WTC11 (cell line): ENCODE results near the gene UHRF1. TPM values are rescaled to one million over a fixed set of nuclear protein-coding genes. Genes with fewer than 3 reads are reported as not detected.

Experiments used
- ATAC-seq: fragments of 200-7000 bp; cut with Tn5 transposase; 2 replicates; pipeline ENCODE4 v1.10.0; 2021; ENCODE audit warnings: mild to moderate bottlenecking, moderate library complexity
- CTCF ChIA-PET: fragments of 300-600 bp; sonication (Branson Sonifier 250); formaldehyde crosslinking; loops from one replicate; lab custom pipeline; 2021; ENCODE audit warnings: antibody characterized with exemption; lab: Charles Lee
- POLR2A ChIA-PET: fragments of 350-600 bp; sonication (Branson Sonifier 250); formaldehyde crosslinking; loops from one replicate; lab custom pipeline; 2021; ENCODE audit warnings: antibody characterized with exemption; lab: Charles Lee
- DNase-seq: peaks from one replicate; pipeline ENCODE4 v3.0.0; 2021; ENCODE audit warnings: low spot score
- H3K27ac Mint-ChIP-seq: 2 replicates; pipeline ENCODE4 v1.8.0; 2021; ENCODE audit warnings: mixed read lengths
- H3K27me3 Mint-ChIP-seq: 2 replicates; pipeline ENCODE4 v1.8.0; 2021; ENCODE audit warnings: low read depth, mild to moderate bottlenecking, moderate library complexity, mixed read lengths
- H3K36me3 Mint-ChIP-seq: 2 replicates; pipeline ENCODE4 v1.8.0; 2021; ENCODE audit warnings: mixed read lengths
- H3K4me1 Mint-ChIP-seq: 2 replicates; pipeline ENCODE4 v1.8.0; 2022; ENCODE audit warnings: mixed read lengths
- H3K4me3 Mint-ChIP-seq: 2 replicates; pipeline ENCODE4 v1.8.0; 2021; ENCODE audit warnings: mild to moderate bottlenecking, moderate library complexity, mixed read lengths
- H3K9me3 Mint-ChIP-seq: 2 replicates; pipeline ENCODE4 v1.8.0; 2021; ENCODE audit warnings: mixed read lengths
- CBFB ChIP-seq: sonication (generic); formaldehyde crosslinking; IDR thresholded peaks from 2 replicates; pipeline ENCODE4 v1.8.1; 2022; ENCODE audit warnings: mild to moderate bottlenecking, low read depth, missing genetic modification reagents
- ELF4 ChIP-seq: sonication (generic); formaldehyde crosslinking; IDR thresholded peaks from 2 replicates; pipeline ENCODE4 v1.8.1; 2022; ENCODE audit warnings: low read depth, mild to moderate bottlenecking, moderate library complexity, missing genetic modification reagents
- ETV6 ChIP-seq: sonication (generic); formaldehyde crosslinking; IDR thresholded peaks from 2 replicates; pipeline ENCODE4 v1.8.1; 2022; ENCODE audit warnings: mild to moderate bottlenecking, missing genetic modification reagents
- GTF2I ChIP-seq: fragments of 250-450 bp; sonication (Bioruptor Pico); conservative IDR thresholded peaks from 2 replicates; pipeline ENCODE4 v1.4.0; 2021; ENCODE audit warnings: mild to moderate bottlenecking
- JAZF1 ChIP-seq: fragments of 250-450 bp; sonication (Bioruptor Pico); IDR thresholded peaks from 2 replicates; pipeline ENCODE4 v1.9.0; 2021; ENCODE audit warnings: moderate library complexity, mild to moderate bottlenecking, inconsistent platforms
- MXD4 ChIP-seq: fragments of 250-450 bp; sonication (Bioruptor Pico); IDR thresholded peaks from 2 replicates; pipeline ENCODE4 v1.8.0; 2021; ENCODE audit warnings: mild to moderate bottlenecking, moderate library complexity, borderline replicate concordance
- NR3C1 ChIP-seq: sonication (generic); formaldehyde crosslinking; conservative IDR thresholded peaks from 2 replicates; pipeline ENCODE4 v1.8.1; 2023; ENCODE audit warnings: low read depth, mild to moderate bottlenecking, missing genetic modification reagents
- RELA ChIP-seq: sonication (generic); formaldehyde crosslinking; IDR thresholded peaks from 2 replicates; pipeline ENCODE4 v1.8.1; 2022; ENCODE audit warnings: missing genetic modification reagents, mild to moderate bottlenecking, borderline replicate concordance
- ZNF121 ChIP-seq: sonication (generic); formaldehyde crosslinking; IDR thresholded peaks from 2 replicates; pipeline ENCODE4 v1.8.0; 2023; ENCODE audit warnings: missing genetic modification reagents
- ZNF423 ChIP-seq: fragments of 250-450 bp; sonication (Bioruptor Pico); IDR thresholded peaks from 2 replicates; pipeline ENCODE4 v2.1.2; 2022; ENCODE audit warnings: mild to moderate bottlenecking, moderate library complexity
- total RNA-seq: library from RNA; stranded (reverse); gene quantifications from 3 replicates; pipeline ENCODE4 v1.2.3, GENCODE V29; 2021
- TF ChIP-seq, protein P1 (sequence below): sonication (generic); formaldehyde crosslinking; IDR thresholded peaks from 2 replicates; pipeline ENCODE4 v1.8.0; 2023; ENCODE audit warnings: missing genetic modification reagents, mild to moderate bottlenecking, borderline replicate concordance
- TF ChIP-seq, protein P2 (sequence below): sonication (generic); formaldehyde crosslinking; conservative IDR thresholded peaks from 2 replicates; pipeline ENCODE4 v1.8.1; 2022; ENCODE audit warnings: mild to moderate bottlenecking, missing genetic modification reagents
- TF ChIP-seq, protein P3 (sequence below): sonication (generic); formaldehyde crosslinking; IDR thresholded peaks from 2 replicates; pipeline ENCODE4 v1.8.0; 2023; ENCODE audit warnings: mild to moderate bottlenecking, missing genetic modification reagents
- TF ChIP-seq, protein P4 (sequence below): sonication (generic); formaldehyde crosslinking; IDR thresholded peaks from 2 replicates; pipeline ENCODE4 v1.8.1; 2023; ENCODE audit warnings: mild to moderate bottlenecking, moderate library complexity, missing genetic modification reagents

UHRF1 gene
- total RNA-seq, 1 experiment from 2014 or later: 42.5 TPM

DNA sequence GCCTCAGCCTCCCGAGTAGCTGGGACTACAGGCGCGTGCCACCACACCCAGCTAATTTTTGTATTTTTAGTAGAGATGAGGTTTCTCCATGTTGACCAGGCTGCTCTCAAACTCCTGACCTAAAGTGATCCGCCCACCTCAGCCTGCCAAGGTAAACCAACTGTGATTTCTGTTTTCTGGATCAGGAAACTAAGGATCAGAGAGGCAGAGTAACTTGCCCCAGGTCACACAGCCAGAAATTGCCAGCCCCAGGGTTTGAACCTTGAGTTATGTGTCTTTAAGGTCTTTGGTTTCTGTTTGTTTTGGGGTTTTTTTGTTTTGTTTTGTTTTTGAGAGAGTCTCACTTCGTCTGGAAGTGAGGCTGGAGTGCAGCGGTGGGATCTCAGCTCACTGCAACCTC, 37.6 kb upstream of the UHRF1 start (continued):
- TF ChIP-seq, protein P1, sequence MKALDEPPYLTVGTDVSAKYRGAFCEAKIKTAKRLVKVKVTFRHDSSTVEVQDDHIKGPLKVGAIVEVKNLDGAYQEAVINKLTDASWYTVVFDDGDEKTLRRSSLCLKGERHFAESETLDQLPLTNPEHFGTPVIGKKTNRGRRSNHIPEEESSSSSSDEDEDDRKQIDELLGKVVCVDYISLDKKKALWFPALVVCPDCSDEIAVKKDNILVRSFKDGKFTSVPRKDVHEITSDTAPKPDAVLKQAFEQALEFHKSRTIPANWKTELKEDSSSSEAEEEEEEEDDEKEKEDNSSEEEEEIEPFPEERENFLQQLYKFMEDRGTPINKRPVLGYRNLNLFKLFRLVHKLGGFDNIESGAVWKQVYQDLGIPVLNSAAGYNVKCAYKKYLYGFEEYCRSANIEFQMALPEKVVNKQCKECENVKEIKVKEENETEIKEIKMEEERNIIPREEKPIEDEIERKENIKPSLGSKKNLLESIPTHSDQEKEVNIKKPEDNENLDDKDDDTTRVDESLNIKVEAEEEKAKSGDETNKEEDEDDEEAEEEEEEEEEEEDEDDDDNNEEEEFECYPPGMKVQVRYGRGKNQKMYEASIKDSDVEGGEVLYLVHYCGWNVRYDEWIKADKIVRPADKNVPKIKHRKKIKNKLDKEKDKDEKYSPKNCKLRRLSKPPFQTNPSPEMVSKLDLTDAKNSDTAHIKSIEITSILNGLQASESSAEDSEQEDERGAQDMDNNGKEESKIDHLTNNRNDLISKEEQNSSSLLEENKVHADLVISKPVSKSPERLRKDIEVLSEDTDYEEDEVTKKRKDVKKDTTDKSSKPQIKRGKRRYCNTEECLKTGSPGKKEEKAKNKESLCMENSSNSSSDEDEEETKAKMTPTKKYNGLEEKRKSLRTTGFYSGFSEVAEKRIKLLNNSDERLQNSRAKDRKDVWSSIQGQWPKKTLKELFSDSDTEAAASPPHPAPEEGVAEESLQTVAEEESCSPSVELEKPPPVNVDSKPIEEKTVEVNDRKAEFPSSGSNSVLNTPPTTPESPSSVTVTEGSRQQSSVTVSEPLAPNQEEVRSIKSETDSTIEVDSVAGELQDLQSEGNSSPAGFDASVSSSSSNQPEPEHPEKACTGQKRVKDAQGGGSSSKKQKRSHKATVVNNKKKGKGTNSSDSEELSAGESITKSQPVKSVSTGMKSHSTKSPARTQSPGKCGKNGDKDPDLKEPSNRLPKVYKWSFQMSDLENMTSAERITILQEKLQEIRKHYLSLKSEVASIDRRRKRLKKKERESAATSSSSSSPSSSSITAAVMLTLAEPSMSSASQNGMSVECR: no peak

DNA sequence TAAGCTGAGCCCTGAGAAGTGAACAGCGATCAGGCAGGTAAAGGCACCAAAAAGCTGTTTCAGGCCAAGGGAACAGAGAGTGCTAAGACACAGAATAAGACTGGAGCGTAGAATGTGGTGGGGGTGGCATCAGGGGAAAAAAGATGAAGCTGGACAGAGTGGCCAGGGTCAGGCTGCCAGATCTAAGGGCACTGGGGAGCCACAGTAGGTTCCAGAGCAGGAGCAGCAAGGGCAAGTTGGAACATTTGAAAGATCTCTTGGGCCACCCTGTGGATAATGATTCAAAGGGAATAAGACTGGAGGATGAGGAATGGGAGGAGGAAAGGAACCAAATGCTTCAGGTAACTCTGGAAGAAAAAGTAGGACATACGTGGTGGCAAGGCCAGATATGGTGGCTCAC, 35.4 kb upstream of the UHRF1 start:
- no peaks in the 10 kb centered on the region; the same call in 1 of the 2 replicates for H3K27me3 Mint-ChIP-seq
- POLR2A ChIA-PET: no interaction called here
- peak overlapping the region; percentile 26; the same call in 1 of the 2 replicates for H3K27ac Mint-ChIP-seq
- no peaks in the 10 kb centered on the region for H3K36me3 Mint-ChIP-seq
- ATAC-seq (no peak), DNase-seq (no peak)
- CTCF ChIA-PET: interaction anchor here (0.6 to 5.2 kb wide), 4 partner anchors 38 to 409 kb away, joined by 3 to 64 read pairs (median 7); no protein-coding TSS in a partner anchor
- H3K4me3 Mint-ChIP-seq: no peak overlapping the region
- 0 out of 2 replicates have a peak, but pooled peaks have one; percentile 51 for TF ChIP-seq GTF2I (CRISPR knock-in tag)
- TF ChIP-seq, protein P2, sequence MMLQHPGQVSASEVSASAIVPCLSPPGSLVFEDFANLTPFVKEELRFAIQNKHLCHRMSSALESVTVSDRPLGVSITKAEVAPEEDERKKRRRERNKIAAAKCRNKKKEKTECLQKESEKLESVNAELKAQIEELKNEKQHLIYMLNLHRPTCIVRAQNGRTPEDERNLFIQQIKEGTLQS (CRISPR knock-in tag): no peak
- no peaks in the 10 kb centered on the region for H3K9me3 Mint-ChIP-seq
- H3K4me1 Mint-ChIP-seq: peaks cover 9% of the 10 kb centered on the region; the same call in 1 of the 2 replicates

DNA sequence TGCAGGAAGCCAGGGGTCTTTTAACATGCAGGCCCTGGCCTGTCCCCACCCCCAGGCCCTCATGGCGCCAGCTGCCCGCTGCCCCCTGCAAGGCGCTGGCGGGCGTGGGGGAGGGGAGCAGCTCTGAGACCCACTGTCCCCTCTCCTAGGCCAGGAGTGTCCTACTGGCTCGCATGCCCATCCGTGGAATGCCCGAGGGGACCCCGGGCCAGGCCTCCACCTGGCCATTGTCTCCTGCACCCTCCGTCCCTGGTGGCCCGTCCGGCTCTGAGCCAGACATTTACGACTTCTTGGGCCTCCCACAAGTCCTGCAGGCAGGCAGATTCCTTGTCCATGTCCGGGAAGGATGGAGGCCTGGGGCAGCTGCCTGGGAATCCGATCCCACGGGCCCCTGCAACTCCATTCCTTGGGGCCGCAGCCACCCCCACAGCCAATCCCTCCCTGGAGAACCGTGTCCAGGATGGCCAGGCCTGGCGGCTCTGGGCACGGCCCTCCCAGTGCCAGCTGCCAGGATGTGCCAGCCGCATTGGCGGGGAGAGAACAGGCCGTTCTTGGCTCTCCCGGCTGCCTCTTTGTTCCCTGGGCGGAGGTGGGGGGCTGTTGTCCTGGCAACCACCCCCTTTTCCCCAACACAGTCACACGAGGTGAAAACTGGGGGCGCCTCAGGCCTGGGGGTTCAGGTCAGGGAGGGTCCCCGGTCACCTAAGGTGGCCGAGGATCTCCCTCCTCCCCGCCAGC, 31.4 kb upstream of the UHRF1 start:
- Mint-ChIP-seq H3K27ac (no peak overlapping the region), H3K36me3 (no peaks in the 10 kb centered on the region), H3K4me1 (peaks cover 7% of the 10 kb centered on the region; the same call in 1 of the 2 replicates), H3K9me3 (no peaks in the 10 kb centered on the region)
- no peak for DNase-seq
- ChIA-PET POLR2A (interaction anchor here (1.0 kb wide), 1 partner anchor 10 kb away, joined by 3 read pairs; the partner anchor contains the start of gene PLIN3), CTCF (interaction anchor here (1.0 to 1.4 kb wide), 3 partner anchors 17 to 34 kb away, joined by 4 to 5 read pairs (median 4); no protein-coding TSS in a partner anchor)
- TF ChIP-seq MXD4 (CRISPR knock-in tag): no peak
- no peak for TF ChIP-seq ETV6 (CRISPR knock-in tag)
- TF ChIP-seq ZNF121: no peak
- TF ChIP-seq, protein P3, sequence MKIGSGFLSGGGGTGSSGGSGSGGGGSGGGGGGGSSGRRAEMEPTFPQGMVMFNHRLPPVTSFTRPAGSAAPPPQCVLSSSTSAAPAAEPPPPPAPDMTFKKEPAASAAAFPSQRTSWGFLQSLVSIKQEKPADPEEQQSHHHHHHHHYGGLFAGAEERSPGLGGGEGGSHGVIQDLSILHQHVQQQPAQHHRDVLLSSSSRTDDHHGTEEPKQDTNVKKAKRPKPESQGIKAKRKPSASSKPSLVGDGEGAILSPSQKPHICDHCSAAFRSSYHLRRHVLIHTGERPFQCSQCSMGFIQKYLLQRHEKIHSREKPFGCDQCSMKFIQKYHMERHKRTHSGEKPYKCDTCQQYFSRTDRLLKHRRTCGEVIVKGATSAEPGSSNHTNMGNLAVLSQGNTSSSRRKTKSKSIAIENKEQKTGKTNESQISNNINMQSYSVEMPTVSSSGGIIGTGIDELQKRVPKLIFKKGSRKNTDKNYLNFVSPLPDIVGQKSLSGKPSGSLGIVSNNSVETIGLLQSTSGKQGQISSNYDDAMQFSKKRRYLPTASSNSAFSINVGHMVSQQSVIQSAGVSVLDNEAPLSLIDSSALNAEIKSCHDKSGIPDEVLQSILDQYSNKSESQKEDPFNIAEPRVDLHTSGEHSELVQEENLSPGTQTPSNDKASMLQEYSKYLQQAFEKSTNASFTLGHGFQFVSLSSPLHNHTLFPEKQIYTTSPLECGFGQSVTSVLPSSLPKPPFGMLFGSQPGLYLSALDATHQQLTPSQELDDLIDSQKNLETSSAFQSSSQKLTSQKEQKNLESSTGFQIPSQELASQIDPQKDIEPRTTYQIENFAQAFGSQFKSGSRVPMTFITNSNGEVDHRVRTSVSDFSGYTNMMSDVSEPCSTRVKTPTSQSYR (CRISPR knock-in tag): peak; percentile 81; the same call in 1 of the 2 replicates
- no peak for TF ChIP-seq JAZF1 (CRISPR knock-in tag)
- TF ChIP-seq ZNF423 (CRISPR knock-in tag): peak; percentile 78
- TF ChIP-seq RELA (CRISPR knock-in tag): no peak
- TF ChIP-seq, all 79 proteins: peak for 2
- Mint-ChIP-seq H3K4me3 (no peak overlapping the region), H3K27me3 (no peaks in the 10 kb centered on the region; the same call in 1 of the 2 replicates)
- ATAC-seq: peak; percentile 32; the same call in 1 of the 2 replicates

DNA sequence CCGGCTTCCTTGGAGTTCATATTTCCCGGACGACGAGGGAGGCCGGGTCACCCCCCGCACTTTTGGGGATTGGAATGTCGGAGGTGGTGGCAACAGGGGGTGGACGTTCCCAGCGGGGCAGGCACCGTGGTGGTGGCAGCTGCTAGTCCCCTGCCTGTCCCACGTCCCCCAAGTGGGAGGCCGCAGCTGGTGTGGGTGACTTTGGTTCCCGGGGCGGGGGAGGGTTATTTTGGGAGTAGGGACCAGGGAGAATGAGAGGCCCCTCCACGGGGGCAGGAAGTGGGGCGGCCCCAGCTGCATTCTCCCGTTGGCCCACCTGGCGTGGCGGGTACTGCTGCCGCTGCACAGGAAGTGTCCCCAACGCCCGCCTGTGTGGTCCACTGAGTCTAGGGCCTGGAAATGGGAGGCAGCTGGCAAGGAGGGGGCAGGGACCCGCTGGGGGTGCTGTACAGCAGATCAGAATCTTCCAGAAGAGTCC, 30.8 kb upstream of the UHRF1 start:
- ChIA-PET CTCF (interaction anchor here (1.1 to 1.4 kb wide), 2 partner anchors 16 to 33 kb away, joined by 4 to 5 read pairs; no protein-coding TSS in a partner anchor), POLR2A (interaction anchor here (1.0 kb wide), 1 partner anchor 11 kb away, joined by 3 read pairs; the partner anchor contains the start of gene PLIN3)
- Mint-ChIP-seq H3K27ac (no peak overlapping the region; the same call in 1 of the 2 replicates), H3K4me1 (peaks cover 7% of the 10 kb centered on the region; the same call in 1 of the 2 replicates), H3K9me3 (no peaks in the 10 kb centered on the region), H3K4me3 (no peak overlapping the region), H3K36me3 (no peaks in the 10 kb centered on the region), H3K27me3 (peaks cover 2% of the 10 kb centered on the region; the same call in 1 of the 2 replicates)
- ATAC-seq (0 out of 2 replicates have a peak, but pooled peaks have one; percentile 24), DNase-seq (peak; percentile 38)
- TF ChIP-seq NR3C1 (CRISPR knock-in tag) (no peak), CBFB (no peak), ELF4 (no peak), ZNF423 (CRISPR knock-in tag) (peak; percentile 85)
- TF ChIP-seq, protein P3 (CRISPR knock-in tag): no peak
- TF ChIP-seq, protein P4, sequence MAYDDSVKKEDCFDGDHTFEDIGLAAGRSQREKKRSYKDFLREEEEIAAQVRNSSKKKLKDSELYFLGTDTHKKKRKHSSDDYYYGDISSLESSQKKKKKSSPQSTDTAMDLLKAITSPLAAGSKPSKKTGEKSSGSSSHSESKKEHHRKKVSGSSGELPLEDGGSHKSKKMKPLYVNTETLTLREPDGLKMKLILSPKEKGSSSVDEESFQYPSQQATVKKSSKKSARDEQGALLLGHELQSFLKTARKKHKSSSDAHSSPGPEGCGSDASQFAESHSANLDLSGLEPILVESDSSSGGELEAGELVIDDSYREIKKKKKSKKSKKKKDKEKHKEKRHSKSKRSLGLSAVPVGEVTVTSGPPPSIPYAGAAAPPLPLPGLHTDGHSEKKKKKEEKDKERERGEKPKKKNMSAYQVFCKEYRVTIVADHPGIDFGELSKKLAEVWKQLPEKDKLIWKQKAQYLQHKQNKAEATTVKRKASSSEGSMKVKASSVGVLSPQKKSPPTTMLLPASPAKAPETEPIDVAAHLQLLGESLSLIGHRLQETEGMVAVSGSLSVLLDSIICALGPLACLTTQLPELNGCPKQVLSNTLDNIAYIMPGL: no peak
